GM18519 (cell line): ENCODE results near the gene RPL35A.
"Not testable (repeated sequence)": the region's sequence is repeated elsewhere in the genome, so short reads cannot be mapped to it uniquely, and the experiment has no call there.

Source experiments
- ATAC-seq: cut with Tn5 transposase; IDR thresholded peaks from one replicate; pipeline ENCODE4 v1.9.1; 2021; ENCODE audit warnings: mild to moderate bottlenecking, moderate library complexity; ENCODE audit not compliant: unreplicated experiment, low FRiP score

The RPL35A gene

GRCh38 chr3:197949778-197950676, at the start of gene RPL35A:
Gene RPL35A (plus strand): TSS chr3:197950190. CDS start chr3:197950968, 778 bp downstream.
- peak; percentile 66 for ATAC-seq

- no peak for ATAC-seq
These were observed 48.4 kb upstream of the RPL35A start for GRCh38 chr3:197901626-197902025.

DNA sequence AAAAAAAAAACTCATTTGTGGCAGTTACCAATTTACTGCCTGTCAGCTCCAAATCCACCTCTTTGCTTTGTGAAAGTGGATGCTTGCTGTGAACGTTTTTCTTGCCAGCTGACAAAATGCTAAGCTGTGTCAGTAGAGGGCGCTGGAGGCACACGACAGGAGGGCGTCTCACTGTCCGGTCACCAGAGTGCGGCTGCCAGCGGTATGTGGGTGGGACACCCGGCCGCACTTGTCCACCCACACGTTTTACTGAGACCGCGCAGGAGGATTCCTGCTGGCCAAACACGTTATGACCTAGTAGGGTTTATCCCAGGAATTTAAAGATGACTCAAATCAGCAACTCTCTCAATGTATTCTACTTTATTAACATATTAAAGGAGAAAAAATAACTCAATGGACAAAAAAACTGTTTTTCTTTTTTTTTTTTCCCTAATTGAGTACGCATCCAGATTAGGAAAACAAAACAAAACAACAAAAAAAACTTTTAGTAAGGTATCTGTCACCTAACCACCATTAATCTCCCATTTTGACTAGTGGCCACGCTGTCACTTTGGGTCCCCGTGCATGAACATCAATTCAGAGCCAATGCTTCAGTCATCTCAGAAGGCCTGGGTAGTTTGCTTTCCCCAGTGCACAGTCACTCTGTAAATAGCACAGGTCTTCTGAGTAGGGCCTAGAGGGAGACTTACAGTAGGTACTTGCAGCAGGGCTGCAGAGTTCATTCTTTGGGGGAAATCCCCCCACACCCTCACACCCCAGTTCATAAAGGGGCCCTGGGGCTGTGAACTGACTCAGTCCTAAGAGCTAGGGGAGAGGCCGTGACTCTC, 43.8 kb upstream of the RPL35A start:
- peak; percentile 67 for ATAC-seq

- ATAC-seq: no peak
These were observed 43.2 kb upstream of the RPL35A start for GRCh38 chr3:197906850-197907187.

DNA sequence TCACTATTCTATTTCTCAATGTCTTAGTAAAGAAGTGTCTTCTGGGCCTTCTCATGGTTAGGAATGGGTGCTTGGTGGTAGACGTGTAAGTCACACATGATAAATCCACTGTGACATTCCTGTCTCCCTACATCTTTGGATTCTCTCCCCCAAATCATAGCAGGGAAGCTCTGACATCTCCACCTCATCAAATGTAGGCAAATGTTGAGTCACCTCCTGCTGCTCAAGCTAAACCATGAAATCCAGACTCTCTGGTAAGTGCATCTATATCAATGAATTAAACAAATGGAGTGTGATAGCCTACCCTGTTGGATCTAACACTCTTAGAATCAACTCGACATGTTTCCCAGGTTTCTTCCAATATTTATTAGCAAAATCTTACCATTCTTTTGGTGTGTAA, 42.8 kb upstream of the RPL35A start:
- no peak for ATAC-seq

- not testable (repeated sequence) for ATAC-seq
These were observed 41.4 kb upstream of the RPL35A start for GRCh38 chr3:197908550-197908949.

DNA sequence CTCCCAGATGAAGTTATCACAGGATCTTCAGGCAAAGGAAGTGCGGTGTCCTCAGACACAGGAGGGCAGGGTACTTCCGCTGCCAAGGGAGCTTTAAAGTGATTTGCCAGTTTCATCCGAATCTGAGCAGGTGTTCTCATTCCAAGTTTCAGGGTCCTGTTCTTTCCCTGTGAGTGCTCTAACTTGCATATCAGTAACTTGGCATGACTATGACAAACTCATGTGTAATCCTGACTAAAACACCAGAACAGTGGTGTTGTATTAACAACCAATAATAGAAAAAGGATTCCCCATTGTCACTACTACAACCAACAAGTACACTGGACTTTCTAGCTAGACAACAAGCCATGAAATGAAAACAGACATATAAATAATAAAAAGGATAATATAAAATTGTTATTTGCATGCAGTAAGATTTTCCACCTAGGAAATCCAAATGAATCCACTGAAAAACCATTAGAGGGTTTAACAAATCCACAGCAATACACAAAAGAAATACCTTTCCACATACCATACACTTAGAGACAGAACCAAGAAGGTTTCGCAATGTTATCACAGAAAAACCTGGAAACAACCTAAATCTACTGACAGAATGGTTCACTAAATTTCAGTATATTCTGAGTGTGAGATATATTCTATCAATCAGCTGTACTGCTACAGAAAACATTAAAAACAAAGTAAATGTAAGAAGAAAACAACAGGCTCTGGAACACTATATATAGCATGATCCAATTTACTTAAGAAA, 40.9 kb upstream of the RPL35A start:
- no peak for ATAC-seq

DNA sequence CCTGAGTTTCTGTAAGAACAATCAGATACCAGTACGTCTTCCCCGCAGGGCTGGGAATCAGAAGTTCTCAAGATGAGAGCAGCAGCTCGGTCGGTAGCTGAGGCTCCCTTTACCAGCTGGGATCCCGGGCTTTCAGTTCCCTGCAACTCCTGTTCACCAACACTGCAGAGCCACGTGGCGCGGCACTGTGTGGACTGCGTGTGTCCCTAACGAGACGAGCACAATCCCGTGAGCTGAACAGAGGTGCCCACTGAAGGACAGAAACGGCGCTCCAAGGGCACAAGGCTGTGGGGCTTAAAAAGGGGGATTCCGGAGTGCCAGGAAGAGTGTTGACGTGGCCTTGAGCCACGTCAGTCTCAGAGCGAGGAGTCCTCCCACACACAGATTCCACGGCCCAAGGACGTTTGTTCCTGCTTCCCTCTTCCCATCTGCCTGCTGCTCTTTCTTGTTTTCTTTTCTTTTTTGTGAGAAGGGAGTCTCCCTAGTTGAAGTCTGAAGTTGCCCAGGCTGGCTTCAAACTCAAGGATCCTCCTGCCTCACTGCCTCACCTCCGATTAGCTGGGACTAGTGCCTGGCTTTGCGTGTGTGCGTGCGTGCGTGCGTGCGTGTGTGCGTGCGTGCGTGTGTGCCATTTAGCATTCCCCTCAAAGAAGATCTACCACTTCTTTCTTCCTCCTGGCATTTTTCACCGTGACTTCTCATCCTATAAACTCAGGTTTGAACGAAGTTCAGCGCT, 37.1 kb upstream of the RPL35A start:
- ATAC-seq: no peak

GRCh38 chr3:197913641-197914380, 36.2 kb upstream of the RPL35A start:
- no peak for ATAC-seq

DNA sequence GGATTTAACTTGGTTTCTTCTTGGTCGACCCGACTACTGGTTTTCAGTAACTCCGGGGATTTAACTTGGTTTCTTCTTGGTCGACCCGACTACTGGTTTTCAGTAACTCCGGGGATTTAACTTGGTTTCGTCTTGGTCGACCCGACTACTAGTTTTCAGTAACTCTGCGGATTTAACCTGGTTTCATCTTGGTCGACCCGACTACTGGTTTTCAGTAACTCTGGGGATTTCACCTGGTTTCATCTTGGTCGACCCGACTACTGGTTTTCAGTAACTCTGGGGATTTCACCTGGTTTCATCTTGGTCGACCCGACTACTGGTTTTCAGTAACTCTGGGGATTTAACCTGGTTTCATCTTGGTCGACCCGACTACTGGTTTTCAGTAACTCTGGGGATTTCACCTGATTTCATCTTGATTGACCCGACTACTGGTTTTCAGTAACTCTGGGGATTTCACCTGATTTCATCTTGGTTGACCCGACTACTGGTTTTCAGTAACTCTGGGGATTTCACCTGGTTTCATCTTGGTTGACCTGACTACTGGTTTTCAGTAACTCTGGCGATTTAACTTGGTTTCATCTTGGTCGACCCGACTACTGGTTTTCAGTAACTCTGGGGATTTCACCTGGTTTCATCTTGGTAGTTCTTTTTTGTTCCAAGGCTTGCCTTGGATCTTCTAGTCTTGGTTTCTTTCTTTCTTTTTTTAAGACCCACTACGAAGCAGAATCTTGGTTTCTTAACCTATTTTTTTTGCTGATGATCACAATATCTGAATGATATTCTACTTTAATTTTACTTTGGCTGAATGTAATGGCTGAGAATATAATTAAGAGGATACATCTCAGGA, 28.3 kb upstream of the RPL35A start:
- not testable (repeated sequence) for ATAC-seq

- no peak for ATAC-seq
These were observed 23.6 kb upstream of the RPL35A start for GRCh38 chr3:197926418-197926817.

DNA sequence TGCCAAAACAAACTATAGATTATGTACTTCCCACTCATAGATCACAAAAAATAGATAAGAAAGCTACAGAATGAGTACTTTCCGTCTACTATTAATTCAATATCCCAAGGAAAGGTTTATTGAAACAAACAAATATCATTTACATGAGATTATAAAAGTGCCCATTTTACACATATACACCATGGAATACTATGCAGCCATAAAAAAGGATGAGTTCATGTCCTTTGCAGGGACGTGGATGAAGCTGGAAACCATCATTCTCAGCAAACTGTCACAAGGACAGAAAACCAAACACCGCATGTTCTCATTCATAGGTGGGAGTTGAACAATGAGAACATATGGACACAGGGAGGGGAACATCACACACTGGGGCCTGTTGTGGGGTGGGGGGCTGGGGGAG, 22.4 kb upstream of the RPL35A start:
- not testable (repeated sequence) for ATAC-seq

DNA sequence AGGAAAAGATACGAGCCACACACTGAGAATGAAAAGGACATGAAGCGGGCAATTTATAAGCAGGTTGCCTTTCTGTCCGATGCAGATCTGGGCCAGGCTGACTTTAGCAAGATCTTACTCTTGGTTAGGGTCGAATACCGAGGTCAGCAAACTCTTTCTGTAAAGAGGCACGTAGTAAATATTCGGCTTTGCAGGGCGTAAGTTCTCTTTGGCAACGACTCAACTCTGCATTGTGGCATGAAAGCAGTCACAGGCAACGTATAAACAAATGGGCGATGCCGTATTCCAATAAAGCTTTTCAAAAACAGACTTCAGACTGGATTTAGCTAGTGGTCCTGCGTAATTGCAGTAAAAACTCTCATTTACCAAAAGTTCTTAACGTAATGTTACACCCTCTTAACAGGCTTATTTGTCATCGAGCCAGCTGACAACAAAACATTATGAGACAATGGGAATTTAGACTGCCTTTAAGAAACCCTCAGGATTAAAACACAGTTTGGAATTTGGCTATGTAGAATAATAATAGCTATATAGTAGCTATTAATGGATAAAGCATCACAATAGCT, 13.1 kb upstream of the RPL35A start:
- ATAC-seq: no peak

- ATAC-seq: no peak
These were observed 9.1 kb upstream of the RPL35A start for GRCh38 chr3:197940745-197941384.

GRCh38 chr3:197942956-197943556, 6.9 kb upstream of the RPL35A start:
- ATAC-seq: no peak

- no peak for ATAC-seq
These were observed 706 bp upstream of the RPL35A start for GRCh38 chr3:197949191-197949777.

GRCh38 chr3:197950677-197951061, 679 bp downstream of the RPL35A start:
- no peak for ATAC-seq
